ENCODE data around the gene AOC1. TPM values are rescaled to one million over a fixed set of nuclear protein-coding genes. Genes with fewer than 3 reads are reported as not detected.

The AOC1 gene
- total RNA-seq, 4 donors from 2014 or later: 0.26 to 0.55 (median 0.29) TPM; not detected in 1

DNA sequence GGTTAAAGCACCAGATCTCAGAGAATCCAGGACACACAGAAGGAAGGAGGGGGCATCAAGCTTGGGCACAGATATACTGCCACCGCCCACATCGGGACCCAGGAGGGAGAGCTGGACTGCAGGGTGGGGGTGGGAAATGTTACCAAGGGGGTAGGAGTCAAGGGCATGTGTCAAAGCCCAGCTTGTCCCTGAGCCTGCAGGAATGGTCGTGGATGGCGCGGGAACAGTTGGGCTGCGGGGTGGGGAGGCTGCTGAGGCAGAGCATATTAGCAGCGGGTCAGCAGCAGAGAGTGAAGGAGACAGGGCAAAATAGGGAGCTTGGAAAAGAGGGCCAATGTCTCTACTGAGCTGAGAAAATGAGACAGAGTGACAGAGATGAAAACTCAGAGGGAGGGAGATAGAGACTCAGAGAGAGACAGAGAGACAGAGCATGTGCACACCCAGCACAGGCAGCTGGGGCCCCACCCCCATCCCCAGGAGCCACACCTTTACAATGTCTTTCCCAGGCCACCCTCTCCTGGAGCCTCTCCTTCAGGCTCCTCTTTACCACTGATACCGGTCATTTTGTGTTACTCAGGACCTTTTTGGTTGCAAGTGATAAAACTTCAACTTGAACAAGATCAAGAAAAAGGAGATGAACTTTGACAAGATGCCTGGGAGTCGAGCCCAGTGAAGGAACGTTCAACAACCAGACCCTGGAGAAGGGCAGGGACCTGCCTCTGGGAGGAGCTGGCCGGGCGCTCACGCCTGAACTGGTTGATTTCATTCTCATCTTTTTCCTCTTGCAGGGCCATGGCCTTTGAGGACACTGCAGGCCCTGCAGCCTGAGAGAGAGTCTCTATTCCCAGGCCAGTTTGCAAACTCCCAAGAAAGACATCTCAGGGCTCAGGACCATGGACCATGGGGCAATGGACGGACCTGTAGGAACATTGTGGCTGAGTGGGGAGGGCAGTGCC lies 50.0 kb downstream of the AOC1 start:
- Histone ChIP-seq H3K27ac (no peak overlapping the region), H3K27me3 (no peaks in the 10 kb centered on the region), H3K36me3 (no peaks in the 10 kb centered on the region), H3K9me3 (no peaks in the 10 kb centered on the region), H3K4me3 (no peak overlapping the region), H3K4me1 (peaks cover 0 to 4% of the 10 kb centered on the region in 2 donors)
- no peak for TF ChIP-seq POLR2A (IDR thresholded peaks at IDR 0.05)
- TF ChIP-seq, protein P1, sequence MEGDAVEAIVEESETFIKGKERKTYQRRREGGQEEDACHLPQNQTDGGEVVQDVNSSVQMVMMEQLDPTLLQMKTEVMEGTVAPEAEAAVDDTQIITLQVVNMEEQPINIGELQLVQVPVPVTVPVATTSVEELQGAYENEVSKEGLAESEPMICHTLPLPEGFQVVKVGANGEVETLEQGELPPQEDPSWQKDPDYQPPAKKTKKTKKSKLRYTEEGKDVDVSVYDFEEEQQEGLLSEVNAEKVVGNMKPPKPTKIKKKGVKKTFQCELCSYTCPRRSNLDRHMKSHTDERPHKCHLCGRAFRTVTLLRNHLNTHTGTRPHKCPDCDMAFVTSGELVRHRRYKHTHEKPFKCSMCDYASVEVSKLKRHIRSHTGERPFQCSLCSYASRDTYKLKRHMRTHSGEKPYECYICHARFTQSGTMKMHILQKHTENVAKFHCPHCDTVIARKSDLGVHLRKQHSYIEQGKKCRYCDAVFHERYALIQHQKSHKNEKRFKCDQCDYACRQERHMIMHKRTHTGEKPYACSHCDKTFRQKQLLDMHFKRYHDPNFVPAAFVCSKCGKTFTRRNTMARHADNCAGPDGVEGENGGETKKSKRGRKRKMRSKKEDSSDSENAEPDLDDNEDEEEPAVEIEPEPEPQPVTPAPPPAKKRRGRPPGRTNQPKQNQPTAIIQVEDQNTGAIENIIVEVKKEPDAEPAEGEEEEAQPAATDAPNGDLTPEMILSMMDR (IDR thresholded peaks at IDR 0.05): no peak
- intact Hi-C loops (cut with DNase I; ENCODE audit: low total_unique reads): no loop called here
- DNase-seq: no peak

DNA sequence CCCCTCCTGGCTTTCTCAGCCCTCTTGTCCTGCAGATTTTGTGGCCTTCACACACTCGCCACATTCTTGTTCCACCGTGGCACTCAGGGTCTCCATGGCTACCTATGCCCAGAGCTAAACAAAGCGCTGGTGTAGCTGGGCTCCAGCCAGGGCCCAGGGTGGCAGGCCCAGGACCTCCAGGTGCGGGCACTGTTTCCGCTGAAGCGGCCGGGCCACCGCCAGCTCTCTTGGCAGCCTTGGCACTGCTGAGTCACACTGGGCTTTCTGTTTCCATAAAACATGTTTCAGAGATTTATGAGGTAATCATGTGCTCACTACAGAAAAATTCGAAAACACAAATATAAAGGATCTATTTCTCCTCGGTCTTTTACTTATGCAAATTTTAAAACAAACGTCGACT lies 51.3 kb downstream of the AOC1 start:
- Histone ChIP-seq H3K4me1 (peaks cover 0 to 4% of the 10 kb centered on the region in 2 donors), H3K27me3 (no peaks in the 10 kb centered on the region), H3K36me3 (no peaks in the 10 kb centered on the region), H3K4me3 (no peak overlapping the region), H3K27ac (peak overlapping the region in 1 of 2 donors; percentile 61), H3K9me3 (no peaks in the 10 kb centered on the region)
- TF ChIP-seq, protein P1 (IDR thresholded peaks at IDR 0.05): no peak
- no peak for TF ChIP-seq POLR2A (IDR thresholded peaks at IDR 0.05)
- DNase-seq: peak; percentile 52 to 62
- intact Hi-C loops (cut with DNase I; ENCODE audit: low total_unique reads): no loop called here

DNA sequence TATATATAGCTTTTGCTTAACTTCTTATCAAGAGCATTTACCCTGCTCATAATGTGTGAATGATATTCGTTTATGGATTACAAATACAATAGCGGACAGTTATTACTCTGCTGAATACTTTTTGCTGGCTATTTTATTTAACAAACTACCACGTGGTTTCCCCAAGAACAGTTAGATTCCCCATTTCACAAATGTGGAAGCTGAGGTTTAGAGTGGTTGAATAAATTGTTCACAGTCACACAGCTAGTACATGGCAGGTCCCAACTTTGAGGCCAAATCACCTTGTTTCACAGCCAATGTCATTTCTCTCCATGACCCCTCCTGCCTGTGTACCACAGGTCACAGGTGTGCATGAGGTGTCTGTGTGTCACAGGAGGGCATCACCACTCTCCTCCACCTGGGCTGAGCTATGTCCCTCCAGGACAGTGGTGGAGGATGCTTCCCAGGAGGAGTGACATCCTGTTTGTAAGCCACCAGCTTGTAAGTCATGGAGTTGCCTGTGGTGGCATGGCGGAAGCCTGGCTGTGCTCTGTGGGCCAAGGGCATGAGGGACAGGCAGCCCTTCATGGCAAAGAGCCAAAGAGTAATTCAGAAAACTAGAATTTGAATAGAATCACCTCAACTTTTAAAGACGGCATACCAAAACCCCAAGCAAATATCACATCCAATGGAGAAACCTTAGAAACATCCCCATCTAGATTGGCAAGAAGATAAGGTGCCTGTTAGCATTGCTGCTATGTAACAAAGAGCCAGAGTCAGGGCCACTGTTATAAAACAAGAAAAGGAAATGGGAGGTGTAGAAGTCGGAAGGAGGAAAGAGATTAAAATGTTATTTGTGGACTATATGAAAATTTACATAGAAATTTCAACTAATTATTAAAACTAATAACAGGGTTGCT lies 51.9 kb downstream of the AOC1 start:
- intact Hi-C loops (cut with DNase I; ENCODE audit: low total_unique reads): no loop called here
- H3K9me3 ChIP-seq: no peaks in the 10 kb centered on the region
- H3K4me3 ChIP-seq: no peak overlapping the region
- peak overlapping the region in 1 of 2 donors; percentile 61 for H3K27ac ChIP-seq
- peaks cover 0 to 4% of the 10 kb centered on the region in 2 donors for H3K4me1 ChIP-seq
- TF ChIP-seq, protein P1 (IDR thresholded peaks at IDR 0.05): no peak
- no peak for TF ChIP-seq POLR2A (IDR thresholded peaks at IDR 0.05)
- no peak for DNase-seq
- no peaks in the 10 kb centered on the region for H3K27me3 ChIP-seq
- no peaks in the 10 kb centered on the region for H3K36me3 ChIP-seq

GRCh38 chr7:150908173-150908572 lies 55.9 kb downstream of the AOC1 start:
- no peak overlapping the region for H3K4me3 ChIP-seq
- no peaks in the 10 kb centered on the region for H3K36me3 ChIP-seq
- TF ChIP-seq POLR2A (IDR thresholded peaks at IDR 0.05): no peak
- TF ChIP-seq, protein P1 (IDR thresholded peaks at IDR 0.05): no peak
- H3K27ac ChIP-seq: no peak overlapping the region
- DNase-seq: no peak
- no peaks in the 10 kb centered on the region for H3K9me3 ChIP-seq
- peaks cover 0 to 4% of the 10 kb centered on the region in 2 donors for H3K4me1 ChIP-seq
- H3K27me3 ChIP-seq: no peaks in the 10 kb centered on the region
- intact Hi-C loops (cut with DNase I; ENCODE audit: low total_unique reads): no loop called here
